ENCODE data around the gene STARD3NL. TPM values are rescaled to one million over a fixed set of nuclear protein-coding genes. Genes with fewer than 3 reads are reported as not detected.

Gene STARD3NL
- total and polyA plus RNA-seq, 2 of the 4 experiments (the other 2 are of a cell fraction): 51.6 to 69.7 TPM

- H2BK15ac ChIP-seq (ENCODE audit: low read depth, low read length): no peak overlapping the region
- no peak overlapping the region for H2AK9ac ChIP-seq (replicated peaks; ENCODE audit: low read depth, low read length, poor library complexity)
- no peak overlapping the region for H4K8ac ChIP-seq (ENCODE audit: low read depth in 2 of 2, low read length in 2 of 2)
- H4K91ac ChIP-seq (ENCODE audit: insufficient read depth, low read depth, low read length): no peak overlapping the region
- H2AK5ac ChIP-seq (ENCODE audit: low read depth, low read length): no peak overlapping the region
- H4K5ac ChIP-seq (ENCODE audit: low read depth, low read length): no peak overlapping the region
- H4K20me1 ChIP-seq (ENCODE audit: insufficient read depth, low read length): no peaks in the 10 kb centered on the region
- BruUV-seq (replicated peaks): TSS peak; percentile 81
- no peak overlapping the region for H2BK20ac ChIP-seq (ENCODE audit: low read depth, low read length)
- intact Hi-C loops (cut with micrococcal nuclease): no loop called here
- no peak overlapping the region for H3K56ac ChIP-seq (ENCODE audit: extremely low read depth, insufficient read depth, low read length)
- no peaks in the 10 kb centered on the region for H3K27me3 ChIP-seq (ENCODE audit: control insufficient read depth, insufficient read depth, low read length)
- WGBS, 2 experiments (ENCODE audit: extremely low coverage in 2 of 2, insufficient read length in 1 of 2): no CpG with 5 or more reads among the region's 6 CpGs
- ChIA-PET POLR2A (ENCODE audit: unreplicated experiment) (no interaction called here), CTCF (no interaction called here)
- dilution Hi-C loops (cut with HindIII; ENCODE audit: low sequenced_read_pairs, unreplicated experiment): no loop called here
- in situ Hi-C loops (cut with MboI; ENCODE audit: low sequenced_read_pairs): no loop called here
- H2BK120ac ChIP-seq (ENCODE audit: low read depth, low read length): no peak overlapping the region
- no peak overlapping the region for H3K4me3 ChIP-seq (ENCODE audit: insufficient read depth, low read depth, low read length)
- H3K4me1 ChIP-seq (ENCODE audit: control insufficient read depth, insufficient read depth, low read length): peaks cover 2% of the 10 kb centered on the region
- H3K4me2 ChIP-seq (ENCODE audit: low read depth, low read length): no peak overlapping the region
- no peak overlapping the region for H3K9ac ChIP-seq (ENCODE audit: low read depth, low read length)
- H3K14ac ChIP-seq (replicated peaks; ENCODE audit: low read depth, low read length): no peak overlapping the region
- H3K27ac ChIP-seq (ENCODE audit: insufficient read depth, low read length): no peak overlapping the region
- H3K9me1 ChIP-seq (ENCODE audit: insufficient read depth, low read length): no peaks in the 10 kb centered on the region; the same call in none of the 2 replicates
- no peak overlapping the region for H2AFZ ChIP-seq (replicated peaks; ENCODE audit: low read length, poor library complexity)
- DNase-seq: no peak
- TF ChIP-seq POLR2A (IDR thresholded peaks at IDR 0.05; ENCODE audit: low read depth, low read length) (no peak), CEBPB (IDR thresholded peaks at IDR 0.05; ENCODE audit: low read depth, low read length) (no peak), SMC3 (IDR thresholded peaks at IDR 0.05; ENCODE audit: low read depth, low read length) (no peak), MXI1 (IDR thresholded peaks at IDR 0.05; ENCODE audit: borderline replicate concordance, low read depth, low read length) (no peak), MAZ (IDR thresholded peaks at IDR 0.05; ENCODE audit: borderline replicate concordance, low read depth, low read length) (no peak)
- H2BK5ac ChIP-seq (ENCODE audit: low read depth, low read length, poor library complexity, severe bottlenecking): no peak overlapping the region
- ATAC-seq (ENCODE audit: low read depth): no peak
- H3K36me3 ChIP-seq (ENCODE audit: control insufficient read depth, insufficient read depth, low read length): peaks cover 20% of the 10 kb centered on the region
- H3K9me3 ChIP-seq (ENCODE audit: control insufficient read depth, insufficient read depth, low read length): no peaks in the 10 kb centered on the region
- H3K23ac ChIP-seq (ENCODE audit: low read depth, low read length): no peak overlapping the region
- no peak overlapping the region for H3K4ac ChIP-seq (ENCODE audit: low read depth, low read length)
- no peak overlapping the region for H3K18ac ChIP-seq (ENCODE audit: low read depth, low read length)
- H3K79me1 ChIP-seq (ENCODE audit: low read depth in 1 of 2, low read length in 2 of 2): no peaks in the 10 kb centered on the region
These were observed 52.0 kb downstream of the STARD3NL start for GRCh38 chr7:38229884-38230642.

Data from IMR-90 (cell line).